HG03442 (cell line): Measurements from ENCODE around the gene LTBP2.

ENCODE experiments used
- ATAC-seq: cut with Tn5 transposase; IDR thresholded peaks from one replicate; pipeline ENCODE4 v1.9.1; 2021; ENCODE audit warnings: mild to moderate bottlenecking, moderate library complexity; ENCODE audit not compliant: unreplicated experiment

LTBP2 gene

DNA sequence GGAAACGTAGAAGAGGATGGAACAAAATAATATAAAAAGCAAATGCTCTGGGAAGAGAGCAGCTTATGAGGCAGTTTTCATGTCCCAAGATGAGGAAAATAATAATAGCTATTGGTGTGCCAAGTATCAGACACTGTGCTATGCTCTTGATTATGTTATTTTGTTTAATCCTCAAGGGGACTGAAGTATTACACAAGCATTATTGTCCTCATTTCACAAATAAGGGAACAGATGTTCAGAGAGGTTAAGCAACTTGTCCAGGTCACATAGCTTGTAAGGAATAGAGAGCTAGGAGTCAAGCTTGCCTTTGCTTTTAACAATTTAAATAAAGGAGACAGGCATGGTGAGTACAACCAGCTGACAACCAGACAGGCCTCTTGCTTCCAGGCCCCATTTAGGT lies 26.9 kb upstream of the LTBP2 start:
- no peak for ATAC-seq

DNA sequence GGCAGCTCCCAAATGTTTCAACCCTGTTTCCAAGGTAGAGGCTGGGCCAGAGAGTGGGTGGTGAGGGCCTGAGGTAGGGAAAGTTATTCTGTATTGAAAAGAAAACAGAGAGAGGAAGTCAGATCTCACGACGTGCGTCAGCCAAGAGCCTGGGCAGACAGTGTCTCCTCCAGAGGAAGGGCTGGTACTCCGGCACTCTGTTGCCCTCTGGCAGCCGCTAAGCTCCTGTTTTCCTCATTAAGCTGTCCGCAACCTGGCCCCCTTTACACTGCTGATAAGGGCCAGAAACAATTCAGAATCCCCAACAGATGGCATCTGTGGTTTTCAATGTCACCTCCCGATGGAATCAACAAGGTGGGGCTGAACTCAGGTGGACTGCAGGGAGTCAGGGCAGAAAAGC lies 26.0 kb upstream of the LTBP2 start:
- no peak for ATAC-seq

- no peak for ATAC-seq
Measured at GRCh38 chr14:74637178-74637550, 25.1 kb upstream of the LTBP2 start.

DNA sequence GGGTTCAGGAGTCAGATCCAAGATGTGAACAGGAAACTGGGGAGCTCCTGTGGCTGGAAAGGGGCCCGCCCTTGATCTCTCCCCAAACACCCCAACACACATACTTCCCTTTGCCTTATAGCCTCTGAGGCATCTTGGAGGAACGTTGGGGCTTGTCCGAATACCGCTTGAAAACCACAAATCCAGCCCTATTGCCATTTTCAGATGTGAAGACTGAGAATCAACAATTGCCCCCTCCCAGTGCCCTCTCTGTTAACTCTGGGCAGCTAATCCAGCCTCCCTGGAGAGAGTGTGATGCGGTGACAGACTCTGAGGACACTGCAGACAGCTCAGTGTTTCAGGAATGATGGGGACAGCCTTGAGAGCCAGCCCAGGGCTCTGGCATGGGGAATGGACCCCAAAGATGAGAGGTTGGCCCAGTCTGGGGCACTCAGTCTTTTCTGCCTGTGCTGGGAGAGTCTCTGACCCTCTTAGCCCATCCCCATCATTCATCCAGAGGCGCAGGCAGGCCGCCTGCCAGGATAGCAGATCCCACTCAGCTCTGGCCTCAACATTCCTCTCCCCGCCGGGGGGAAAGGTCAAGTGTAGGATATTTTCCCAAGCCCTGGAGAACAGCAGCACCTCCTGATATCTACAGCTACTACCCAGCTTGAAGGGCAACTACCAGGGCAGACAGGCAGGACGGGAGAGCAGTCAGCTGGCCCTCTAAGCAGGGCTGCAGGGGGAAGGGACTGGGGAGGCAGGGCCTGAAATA lies 24.6 kb upstream of the LTBP2 start:
- no peak for ATAC-seq

DNA sequence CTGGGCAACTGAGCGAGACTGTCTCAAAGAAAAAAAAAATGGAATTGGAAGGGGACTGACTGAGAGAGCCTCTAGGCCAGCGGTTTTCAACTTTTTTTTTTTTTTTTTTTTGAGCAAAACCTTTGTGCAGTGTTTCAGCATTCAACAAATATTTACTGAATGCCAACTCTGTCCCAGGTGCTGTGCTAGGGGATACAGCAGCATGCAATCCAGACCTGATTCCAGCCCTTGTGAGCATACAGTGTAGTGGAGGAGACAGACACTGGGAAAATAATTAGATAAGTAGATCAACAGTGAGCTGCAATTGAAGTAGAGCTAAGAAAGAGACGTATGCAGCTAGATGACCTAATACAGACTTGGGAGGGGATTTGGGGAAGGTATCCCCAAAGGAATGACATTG lies 23.8 kb upstream of the LTBP2 start:
- ATAC-seq, result no peak

DNA sequence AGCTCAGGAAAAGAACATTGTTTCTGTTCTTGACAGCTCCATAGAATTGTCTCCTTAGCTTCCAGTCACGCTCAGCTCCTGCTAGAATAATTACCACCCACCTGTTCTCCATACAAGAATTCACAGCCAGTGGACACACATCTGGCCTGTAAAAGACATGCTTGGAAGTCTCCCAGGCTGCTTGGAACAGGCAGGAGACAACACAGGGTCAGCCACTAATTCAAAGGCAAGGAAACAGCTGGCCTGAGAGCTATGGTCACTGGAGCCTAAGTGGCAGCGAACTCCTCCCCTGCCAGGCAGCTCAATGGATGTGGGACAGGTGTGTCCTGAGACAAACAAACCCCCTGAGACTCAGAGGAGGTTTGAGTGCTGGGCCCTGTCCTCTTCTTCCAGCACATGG lies 22.9 kb upstream of the LTBP2 start:
- ATAC-seq, result no peak

GRCh38 chr14:74634481-74634880 lies 22.4 kb upstream of the LTBP2 start:
- no peak for ATAC-seq

DNA sequence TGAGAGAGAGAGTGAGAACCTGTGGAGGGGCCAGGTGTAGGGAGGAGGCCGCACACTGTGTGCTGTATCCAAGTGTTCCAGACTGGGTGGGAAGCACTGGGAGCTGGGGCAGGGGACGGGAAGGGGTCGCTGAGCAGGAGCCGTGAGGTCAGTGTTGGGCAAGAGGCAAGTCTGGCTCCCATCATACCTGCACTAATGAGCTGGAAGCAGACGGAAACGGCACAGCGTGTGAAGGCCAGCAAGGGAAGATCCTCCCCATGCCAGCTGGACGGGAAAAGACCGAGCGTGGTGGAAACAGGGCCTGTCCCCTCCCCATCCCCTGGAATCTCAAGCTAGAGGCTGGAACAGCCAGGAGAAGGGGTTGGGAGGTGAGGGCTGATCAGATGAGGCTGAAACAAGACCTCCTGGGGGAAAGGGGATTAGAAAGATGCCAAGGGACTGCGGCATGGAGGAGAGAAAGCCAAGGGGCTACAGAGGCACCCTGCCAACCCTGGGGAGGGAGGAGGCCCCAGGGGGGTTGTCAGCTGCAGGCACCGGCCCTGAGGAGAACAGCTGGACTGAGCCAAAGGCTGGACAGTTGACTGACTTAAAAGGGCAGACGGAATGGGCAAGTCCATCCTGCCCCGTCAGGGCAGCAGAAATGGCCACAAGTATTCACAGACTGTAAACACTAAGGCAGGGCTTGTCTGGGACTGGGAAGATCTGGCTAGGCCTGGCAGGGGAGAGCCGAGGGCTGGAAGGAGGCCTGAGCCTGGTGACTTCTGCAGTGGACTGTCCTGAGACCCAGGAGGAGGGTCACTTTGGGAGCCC lies 19.0 kb upstream of the LTBP2 start:
- no peak for ATAC-seq

GRCh38 chr14:74628418-74628817 lies 16.4 kb upstream of the LTBP2 start:
- ATAC-seq, result no peak

DNA sequence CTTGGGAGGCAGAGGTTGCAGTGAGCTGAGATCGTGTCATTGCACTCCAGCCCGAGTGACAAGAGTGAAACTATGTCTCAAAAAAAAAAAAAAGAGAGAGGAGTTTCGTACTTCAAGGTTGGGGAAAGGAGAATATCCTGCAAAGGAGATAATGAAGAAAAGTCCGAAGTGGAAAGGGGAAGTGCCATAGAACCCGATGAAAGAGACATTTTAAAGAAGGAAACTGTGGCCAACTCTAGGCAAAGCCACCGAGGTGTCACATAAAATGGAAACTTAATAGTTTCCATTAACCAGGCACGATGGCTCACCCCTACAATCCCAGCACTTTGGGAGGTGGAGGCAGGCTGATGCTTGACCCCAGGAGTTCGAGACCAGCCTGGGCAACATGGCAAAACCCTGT lies 15.0 kb upstream of the LTBP2 start:
- no peak for ATAC-seq

DNA sequence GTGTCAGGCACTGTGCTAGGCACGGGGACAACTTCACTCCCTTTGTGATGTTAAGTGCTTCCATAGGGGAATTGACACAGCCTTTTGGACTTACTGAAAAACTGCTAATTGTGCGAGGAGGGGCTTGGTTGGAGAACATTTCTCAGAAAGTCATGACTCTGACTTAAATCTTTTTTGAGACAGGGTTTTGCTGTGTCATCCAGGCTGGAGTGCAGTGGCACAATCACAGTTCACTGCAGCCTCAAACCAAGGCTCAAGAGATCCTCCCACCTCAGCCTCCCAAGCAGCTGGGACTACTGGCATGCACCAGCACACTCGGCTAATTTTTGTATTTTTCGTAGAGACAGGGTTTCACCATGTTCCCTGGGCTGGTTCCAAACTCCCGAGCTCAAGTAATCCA lies 10.2 kb upstream of the LTBP2 start:
- no peak for ATAC-seq

DNA sequence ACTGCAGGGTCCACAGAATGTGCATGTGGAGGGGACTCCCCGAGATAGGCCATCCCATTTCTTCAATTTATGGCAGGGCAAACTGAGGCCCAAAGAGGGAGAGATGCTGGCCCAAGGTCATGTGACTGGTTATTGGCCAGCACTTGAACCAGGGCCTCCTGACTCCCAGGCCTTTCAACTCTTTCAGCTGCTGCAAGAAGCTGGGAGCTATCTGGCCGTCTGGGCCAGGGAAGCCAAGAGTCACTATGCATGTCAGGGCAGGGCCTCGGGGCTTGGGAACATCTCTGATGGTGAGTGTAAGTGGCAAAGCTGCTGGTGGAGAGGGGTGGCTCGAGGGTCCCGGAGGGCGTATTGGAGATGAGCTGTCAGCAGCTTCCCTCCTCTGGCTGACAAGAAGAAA lies 9.5 kb upstream of the LTBP2 start:
- ATAC-seq, result no peak

DNA sequence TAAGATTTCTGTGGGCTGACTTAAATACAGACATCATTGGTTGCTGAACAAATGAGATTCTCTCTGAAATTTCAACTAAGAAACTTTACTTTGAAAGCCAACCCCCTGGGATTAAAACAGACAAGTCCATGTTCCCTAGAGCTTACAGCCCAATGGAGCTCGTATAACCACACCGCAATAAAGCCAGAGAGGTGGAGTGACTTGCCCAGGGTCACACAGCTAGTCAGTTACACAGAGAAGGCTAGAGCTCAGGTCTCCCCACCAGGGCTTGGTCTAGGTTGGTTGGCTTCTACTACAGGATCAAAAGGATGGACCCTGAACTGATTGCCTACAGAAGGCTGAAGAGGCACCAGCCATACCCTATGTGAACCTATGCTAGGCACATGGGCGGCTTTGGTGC lies 8.9 kb upstream of the LTBP2 start:
- ATAC-seq, result no peak

DNA sequence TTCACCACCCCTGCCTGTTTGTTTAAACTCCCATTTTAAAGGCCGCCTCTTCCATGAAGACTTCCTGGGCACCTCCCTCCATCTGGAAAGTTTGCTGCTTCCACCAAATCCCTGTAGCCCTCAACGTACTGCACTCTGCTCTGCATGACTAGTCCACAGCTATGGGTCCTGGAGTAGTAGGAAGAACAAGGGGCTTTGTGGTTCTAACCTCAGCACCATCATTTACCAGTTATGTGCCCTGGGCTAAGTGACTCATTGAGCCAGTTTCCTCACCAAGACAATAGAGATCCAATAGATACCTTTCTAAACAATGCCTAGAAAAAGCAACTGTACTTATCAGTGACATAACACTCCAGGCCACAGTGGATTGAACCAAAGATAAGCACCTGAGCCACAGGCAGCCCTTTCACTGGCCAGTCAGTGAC lies 8.5 kb upstream of the LTBP2 start:
- ATAC-seq, result no peak

- ATAC-seq, result no peak
Measured at GRCh38 chr14:74619672-74620131, 7.7 kb upstream of the LTBP2 start.

GRCh38 chr14:74618078-74618952 lies 6.3 kb upstream of the LTBP2 start:
- no peak for ATAC-seq

DNA sequence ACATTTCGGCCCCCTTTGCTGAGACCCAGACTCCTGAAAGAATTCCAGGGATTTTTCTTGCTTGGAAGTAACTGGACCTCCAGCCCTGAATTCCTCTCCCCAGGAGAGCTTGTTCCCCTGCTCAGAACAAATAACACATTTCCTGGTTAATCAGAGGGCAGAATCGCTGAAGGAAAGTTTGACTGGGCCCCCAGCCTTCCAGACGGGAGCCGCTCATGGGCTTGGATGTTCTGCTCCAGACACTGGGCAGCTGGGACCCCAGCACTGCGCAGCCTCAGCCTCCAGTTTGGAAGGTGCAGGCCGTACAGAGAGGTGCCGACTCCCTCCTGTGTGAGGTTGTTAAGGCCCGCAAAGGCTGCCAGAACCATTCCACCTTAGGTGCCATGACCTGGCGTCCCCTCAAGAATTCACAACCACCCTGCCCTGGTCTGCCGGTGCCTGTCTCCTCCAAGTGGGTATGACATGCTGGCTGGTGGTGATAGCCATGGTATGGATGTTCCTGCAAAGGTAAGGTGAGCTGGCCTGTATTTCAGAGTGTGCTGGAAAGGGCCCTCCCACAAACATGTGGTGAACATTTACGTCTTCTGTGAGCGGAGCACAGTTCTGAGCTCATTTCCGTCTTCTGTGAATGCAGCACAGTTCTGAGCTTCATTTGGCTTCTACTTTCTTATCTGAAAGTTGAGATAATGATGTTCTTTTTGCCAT lies 5.1 kb upstream of the LTBP2 start:
- ATAC-seq, result no peak

- ATAC-seq, result no peak
Measured at GRCh38 chr14:74616507-74616906, 4.5 kb upstream of the LTBP2 start.

DNA sequence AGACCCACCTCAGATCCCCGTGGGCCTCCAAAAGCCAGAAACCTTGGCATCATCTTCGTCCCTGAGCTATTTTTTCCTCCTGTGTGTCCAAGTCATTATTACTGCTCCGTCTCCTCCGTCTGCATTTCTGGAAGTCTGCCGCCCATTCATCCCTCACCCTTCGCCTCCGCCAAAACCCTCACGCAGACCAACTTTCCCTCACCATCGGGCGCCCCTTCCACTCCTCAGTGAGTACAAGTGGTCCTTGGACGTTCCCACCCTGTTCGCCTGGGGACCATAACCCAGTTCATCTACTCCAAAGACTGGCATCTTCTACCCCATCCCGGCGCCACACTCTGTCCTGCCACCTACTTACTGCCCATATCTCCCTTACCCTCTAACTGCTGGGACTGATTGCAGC lies 3.7 kb upstream of the LTBP2 start:
- no peak for ATAC-seq

- ATAC-seq, result no peak
Measured at GRCh38 chr14:74614508-74615495, 2.8 kb upstream of the LTBP2 start.
